MM.1S (cell line): ENCODE data around the gene KRTAP4-11.

Experiments used
- EZH2 ChIP-seq: fragments of 300-600 bp; sonication (generic); optimal IDR thresholded peaks from 2 replicates; pipeline ENCODE3; 2017; ENCODE audit warnings: low read depth, mild to moderate bottlenecking, antibody characterized with exemption, low read length, mixed read lengths
- TF ChIP-seq, protein P1 (sequence below): fragments of 300-600 bp; sonication (generic); IDR thresholded peaks from 2 replicates; pipeline ENCODE4 v1.5.1; 2016; ENCODE audit warnings: antibody characterized with exemption, low read length, mixed read lengths

DNA sequence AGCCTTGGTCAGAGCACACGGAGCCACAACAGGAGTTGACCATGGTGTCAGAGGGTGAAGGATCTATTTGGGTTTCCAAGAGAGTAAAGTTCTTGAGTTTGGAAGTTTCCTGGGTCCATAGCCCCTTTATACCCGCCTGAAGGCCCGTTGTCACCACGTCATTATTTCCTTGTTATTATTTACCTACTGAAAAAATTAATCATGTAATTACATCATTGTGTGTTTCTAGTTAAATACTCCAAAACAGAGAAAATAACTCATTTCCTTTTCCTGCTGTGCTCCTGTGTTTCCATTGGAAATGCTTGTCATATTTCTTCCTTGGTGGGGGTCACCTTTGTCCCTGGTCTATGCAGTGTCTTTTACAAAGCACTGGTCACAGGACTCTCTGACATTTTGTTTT lies 20.1 kb downstream of the KRTAP4-11 start, which contains the start of gene KRTAP4-8:
- no peak for TF ChIP-seq EZH2
- TF ChIP-seq, protein P1, sequence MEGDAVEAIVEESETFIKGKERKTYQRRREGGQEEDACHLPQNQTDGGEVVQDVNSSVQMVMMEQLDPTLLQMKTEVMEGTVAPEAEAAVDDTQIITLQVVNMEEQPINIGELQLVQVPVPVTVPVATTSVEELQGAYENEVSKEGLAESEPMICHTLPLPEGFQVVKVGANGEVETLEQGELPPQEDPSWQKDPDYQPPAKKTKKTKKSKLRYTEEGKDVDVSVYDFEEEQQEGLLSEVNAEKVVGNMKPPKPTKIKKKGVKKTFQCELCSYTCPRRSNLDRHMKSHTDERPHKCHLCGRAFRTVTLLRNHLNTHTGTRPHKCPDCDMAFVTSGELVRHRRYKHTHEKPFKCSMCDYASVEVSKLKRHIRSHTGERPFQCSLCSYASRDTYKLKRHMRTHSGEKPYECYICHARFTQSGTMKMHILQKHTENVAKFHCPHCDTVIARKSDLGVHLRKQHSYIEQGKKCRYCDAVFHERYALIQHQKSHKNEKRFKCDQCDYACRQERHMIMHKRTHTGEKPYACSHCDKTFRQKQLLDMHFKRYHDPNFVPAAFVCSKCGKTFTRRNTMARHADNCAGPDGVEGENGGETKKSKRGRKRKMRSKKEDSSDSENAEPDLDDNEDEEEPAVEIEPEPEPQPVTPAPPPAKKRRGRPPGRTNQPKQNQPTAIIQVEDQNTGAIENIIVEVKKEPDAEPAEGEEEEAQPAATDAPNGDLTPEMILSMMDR: no peak
